T-cell (primary cell): ENCODE measurements around the gene NDUFB6. TPM values are rescaled to one million over a fixed set of nuclear protein-coding genes. Genes with fewer than 3 reads are reported as not detected.
A peak's percentile ranks its signal among the peaks of the same experiment; 100 is the strongest.

Source experiments
- ATAC-seq, 4 experiments: fragments of 200-7000 bp in 3 of 4; fragments of 150-1000 bp in 1 of 4; cut with Tn5 transposase; replicated peaks in 1 of 4; 1 replicate in 3 of 4; 2 replicates in 1 of 4; pipeline ENCODE4 v1.10.0; 2021; ENCODE audit warnings: moderate library complexity in 3 of 4, mild to moderate bottlenecking in 2 of 4, moderate number of reproducible peaks in 1 of 4
- CTCF ChIA-PET, 2 donors: fragments of 300-600 bp; sonication (Branson Sonifier 250); formaldehyde crosslinking; loops; one replicate each; lab custom pipeline; 2022; ENCODE audit warnings: antibody characterized with exemption in 2 of 2; lab: Charles Lee
- POLR2A ChIA-PET, 2 donors: fragments of 300-600 bp; sonication (Branson Sonifier 250); formaldehyde crosslinking; loops; one replicate each; lab custom pipeline; 2022; ENCODE audit warnings: antibody characterized with exemption in 2 of 2; lab: Charles Lee
- DNase-seq, 35 experiments: peaks; one replicate each; pipeline versions ENCODE4 v3.0.0 to v3.0.0-alpha.2; 2013 to 2023
- H3K27ac ChIP-seq: one replicate; pipeline ENCODE4 v1.5.1; 2013; ENCODE audit warnings: low read length
- H3K27me3 ChIP-seq, 2 experiments: replicated peaks in 1 of 2; 1 replicate in 1 of 2; 2 replicates in 1 of 2; pipeline versions ENCODE4 v1.6.1 to v1.7.0; 2013; ENCODE audit warnings: low read length in 1 of 2, mixed read lengths in 1 of 2; ENCODE audit not compliant: control insufficient read depth in 2 of 2, insufficient read depth in 2 of 2; ENCODE audit errors: extremely low read depth in 1 of 2
- H3K36me3 ChIP-seq, 2 donors: 1 replicate in 1 of 2; 2 replicates in 1 of 2; pipeline versions ENCODE4 v1.6.1 to v1.7.0; 2013; ENCODE audit warnings: low read length in 1 of 2; ENCODE audit not compliant: control insufficient read depth in 2 of 2, insufficient read depth in 1 of 2; ENCODE audit errors: extremely low read depth in 1 of 2
- H3K4me1 ChIP-seq, 2 experiments: 1 replicate in 1 of 2; 2 replicates in 1 of 2; pipeline versions ENCODE4 v1.6.1 to v1.7.0; 2013; ENCODE audit warnings: low read length in 2 of 2, mixed read lengths in 1 of 2; ENCODE audit not compliant: insufficient read depth in 2 of 2, control insufficient read depth in 1 of 2; ENCODE audit errors: extremely low read depth in 1 of 2
- H3K4me3 ChIP-seq, 2 donors: 1 replicate in 1 of 2; 2 replicates in 1 of 2; pipeline versions ENCODE4 v1.5.1 to v1.7.0; 2013; ENCODE audit warnings: mild to moderate bottlenecking in 2 of 2, low read length in 1 of 2, moderate library complexity in 1 of 2; ENCODE audit not compliant: control insufficient read depth in 1 of 2; ENCODE audit errors: extremely low read depth in 1 of 2
- H3K9me3 ChIP-seq: 2 replicates; pipeline ENCODE4 v1.7.0; 2013
- H3K27ac Mint-ChIP-seq, 2 donors: one replicate each; pipeline ENCODE4 v1.8.0; 2020 to 2021; ENCODE audit warnings: mild to moderate bottlenecking in 2 of 2, mixed read lengths in 2 of 2
- H3K27me3 Mint-ChIP-seq, 2 donors: one replicate each; pipeline ENCODE4 v1.8.0; 2021 to 2022; ENCODE audit warnings: mixed read lengths in 2 of 2
- H3K36me3 Mint-ChIP-seq: one replicate; pipeline ENCODE4 v1.8.0; 2021; ENCODE audit warnings: mixed read lengths
- H3K4me1 Mint-ChIP-seq, 3 donors: one replicate each; pipeline ENCODE4 v1.8.0; 2020 to 2022; ENCODE audit warnings: mixed read lengths in 3 of 3, mild to moderate bottlenecking in 1 of 3
- H3K4me3 Mint-ChIP-seq, 3 donors: one replicate each; pipeline ENCODE4 v1.8.0; 2020 to 2022; ENCODE audit warnings: mild to moderate bottlenecking in 3 of 3, mixed read lengths in 3 of 3, moderate library complexity in 3 of 3
- H3K9me3 Mint-ChIP-seq, 3 donors: one replicate each; pipeline ENCODE4 v1.8.0; 2020 to 2022; ENCODE audit warnings: mixed read lengths in 3 of 3
- WGBS: methylation state at CpG from one replicate; pipeline ENCODE4 v1.1.5; 2013; ENCODE audit warnings: missing lambda C conversion rate; ENCODE audit not compliant: insufficient coverage; 5-methylcytosine and 5-hydroxymethylcytosine counted together
- total RNA-seq, 35 experiments: library from RNA in 6 of 35; stranded (reverse) in 6 of 35; fragments of 120-200 nt in 1 of 35; gene quantifications; one replicate each; pipeline versions ENCODE4 v1.2.1 to v1.2.4 and lab custom pipeline; 2013 to 2026

Gene NDUFB6
- total RNA-seq, 5 donors from 2014 or later (not counting 1 experiment from before 2014, with no cell fraction given), result 14.8 to 21.9 (median 18.3) TPM

GRCh38 chr9:32543047-32543446 is 29.9 kb downstream of the NDUFB6 start:
- Histone ChIP-seq H3K27me3 (no peaks in the 10 kb centered on the region), H3K9me3 (no peaks in the 10 kb centered on the region), H3K4me3 (no peak overlapping the region), H3K36me3 (peaks cover 7 to 25% of the 10 kb centered on the region in 2 donors), H3K27ac (no peak overlapping the region), H3K4me1 (no peaks in the 10 kb centered on the region)
- no peaks in the 10 kb centered on the region for H3K27me3 Mint-ChIP-seq
- DNase-seq (no peak), ATAC-seq (no peak)
- CTCF ChIA-PET, result interaction anchor here (0.7 to 1.0 kb wide), 2 partner anchors 17 to 164 kb away, joined by 3 to 5 read pairs; partner anchors contain the start of gene RIGI (in 1 of the 2)
- H3K4me3 Mint-ChIP-seq, result no peak overlapping the region
- peaks cover 18 to 27% (median 23%) of the 10 kb centered on the region in 3 donors for H3K4me1 Mint-ChIP-seq
- 100% methylated on average over 2 of the region's 4 CpGs for WGBS
- POLR2A ChIA-PET, result no interaction called here
- no peaks in the 10 kb centered on the region for H3K9me3 Mint-ChIP-seq
- peaks cover 33% of the 10 kb centered on the region for H3K36me3 Mint-ChIP-seq
- H3K27ac Mint-ChIP-seq, result no peak overlapping the region

- Mint-ChIP-seq H3K9me3 (no peaks in the 10 kb centered on the region), H3K27me3 (no peaks in the 10 kb centered on the region), H3K36me3 (peaks cover 21% of the 10 kb centered on the region), H3K4me1 (peaks cover 0 to 2% (median under 1%) of the 10 kb centered on the region in 3 donors), H3K4me3 (no peak overlapping the region), H3K27ac (no peak overlapping the region)
- POLR2A ChIA-PET, result no interaction called here
- 93% methylated on average over 3 of the region's 4 CpGs for WGBS
- CTCF ChIA-PET, result interaction anchor here in 1 of 2 donors (1.6 kb wide), 1 partner anchor 38 kb away, joined by 6 read pairs; no protein-coding TSS in a partner anchor
- Histone ChIP-seq H3K27me3 (no peaks in the 10 kb centered on the region), H3K36me3 (no peaks in the 10 kb centered on the region), H3K27ac (no peak overlapping the region), H3K9me3 (no peaks in the 10 kb centered on the region), H3K4me3 (no peak overlapping the region), H3K4me1 (no peaks in the 10 kb centered on the region)
- DNase-seq, result no peak
- no peak for ATAC-seq
Measured at GRCh38 chr9:32533816-32534215, 39.1 kb downstream of the NDUFB6 start.

GRCh38 chr9:32533336-32533735 is 39.6 kb downstream of the NDUFB6 start:
- Mint-ChIP-seq H3K4me1 (peaks cover 0 to 3% (median 2%) of the 10 kb centered on the region in 3 donors), H3K36me3 (peaks cover 21% of the 10 kb centered on the region), H3K4me3 (no peak overlapping the region), H3K9me3 (no peaks in the 10 kb centered on the region), H3K27me3 (no peaks in the 10 kb centered on the region), H3K27ac (no peak overlapping the region)
- DNase-seq, result no peak
- H3K27me3 ChIP-seq, result no peaks in the 10 kb centered on the region
- ATAC-seq, result no peak
- ChIA-PET CTCF (interaction anchor here in 1 of 2 donors (1.6 kb wide), 1 partner anchor 39 kb away, joined by 6 read pairs; no protein-coding TSS in a partner anchor), POLR2A (no interaction called here)
- H3K27ac ChIP-seq, result no peak overlapping the region
- H3K4me3 ChIP-seq, result no peak overlapping the region
- H3K4me1 ChIP-seq, result no peaks in the 10 kb centered on the region
- no peaks in the 10 kb centered on the region for H3K9me3 ChIP-seq
- no peaks in the 10 kb centered on the region for H3K36me3 ChIP-seq
- WGBS, result 100% methylated on average over 1 of the region's 6 CpGs

- peak overlapping the region; percentile 77 to 85 for H3K4me3 ChIP-seq
- no peaks in the 10 kb centered on the region for H3K9me3 ChIP-seq
- DNase-seq, result no peak
- no peaks in the 10 kb centered on the region for H3K9me3 Mint-ChIP-seq
- H3K4me1 Mint-ChIP-seq, result peaks cover 45 to 59% (median 52%) of the 10 kb centered on the region in 3 donors
- ATAC-seq, result no peak
- POLR2A ChIA-PET, result interaction anchor here (1.1 to 2.0 kb wide), 4 partner anchors 20 to 45 kb away, joined by 3 to 11 read pairs (median 5); no protein-coding TSS in a partner anchor
- H3K4me1 ChIP-seq, result peaks cover 16 to 17% of the 10 kb centered on the region in 2 experiments
- WGBS, result no CpG with 5 or more reads among the region's 2 CpGs
- peaks cover 0 to 2% of the 10 kb centered on the region in 2 donors for H3K36me3 ChIP-seq
- CTCF ChIA-PET, result interaction anchor here (0.6 to 3.2 kb wide), 24 partner anchors 13 to 1932 kb away, joined by 3 to 60 read pairs (median 5); partner anchors contain the start of genes ACO1 (in 1 of the 2), FAM219A (in 1 of the 2), NDUFB6 (in 1 of the 2) and SMIM27 (in 1 of the 2)
- peaks cover 31% of the 10 kb centered on the region for H3K36me3 Mint-ChIP-seq
- no peaks in the 10 kb centered on the region for H3K27me3 Mint-ChIP-seq
- peak overlapping the region; percentile 97 to 99 for H3K27ac Mint-ChIP-seq
- peak overlapping the region; percentile 74 for H3K27ac ChIP-seq
- peak overlapping the region; percentile 87 to 98 (median 92) for H3K4me3 Mint-ChIP-seq
- H3K27me3 ChIP-seq, result no peaks in the 10 kb centered on the region
Measured at GRCh38 chr9:32526707-32527048, 46.3 kb downstream of the NDUFB6 start.

GRCh38 chr9:32526041-32526706 is 46.8 kb downstream of the NDUFB6 start, which contains the start of gene RIGI:
TSS of gene RIGI (minus strand) at chr9:32526196. CDS start at chr9:32526166, 30 bp downstream.
- Mint-ChIP-seq H3K27ac (peak within 1 kb of the TSS; percentile 97 to 99), H3K4me1 (peaks cover 49 to 64% (median 57%) of the 10 kb centered on the region in 3 donors), H3K27me3 (no peaks in the 10 kb centered on the region), H3K9me3 (no peaks in the 10 kb centered on the region), H3K4me3 (peak within 1 kb of the TSS; percentile 87 to 98 (median 92)), H3K36me3 (peaks cover 35% of the 10 kb centered on the region)
- 0% methylated on average over 30 of the region's 37 CpGs for WGBS
- Histone ChIP-seq H3K4me3 (peak within 1 kb of the TSS; percentile 77 to 85), H3K27ac (peak within 1 kb of the TSS; percentile 74), H3K27me3 (no peaks in the 10 kb centered on the region), H3K9me3 (no peaks in the 10 kb centered on the region), H3K36me3 (peaks cover 0 to 2% of the 10 kb centered on the region in 2 donors), H3K4me1 (peaks cover 16 to 17% of the 10 kb centered on the region in 2 experiments)
- POLR2A ChIA-PET, result interaction anchor here (0.5 to 2.0 kb wide), 10 partner anchors 14 to 1692 kb away, joined by 3 to 11 read pairs (median 4); no protein-coding TSS in a partner anchor
- DNase-seq (peak; percentile 40 to 92 (median 76)), ATAC-seq (peak; percentile 78 to 84 (median 83))
- CTCF ChIA-PET, result interaction anchor here (0.6 to 3.2 kb wide), 25 partner anchors 14 to 1932 kb away, joined by 3 to 60 read pairs (median 5); partner anchors contain the start of genes ACO1 (in 1 of the 2), FAM219A (in 1 of the 2), NDUFB6 (in 1 of the 2) and SMIM27 (in 1 of the 2)

GRCh38 chr9:32525709-32526030 is 47.3 kb downstream of the NDUFB6 start:
- Mint-ChIP-seq H3K9me3 (no peaks in the 10 kb centered on the region), H3K36me3 (peaks cover 31% of the 10 kb centered on the region), H3K27me3 (no peaks in the 10 kb centered on the region), H3K27ac (peak overlapping the region; percentile 97 to 99), H3K4me3 (peak overlapping the region; percentile 87 to 98 (median 92)), H3K4me1 (peaks cover 49 to 66% (median 57%) of the 10 kb centered on the region in 3 donors)
- Histone ChIP-seq H3K4me1 (peaks cover 16 to 19% of the 10 kb centered on the region in 2 experiments), H3K4me3 (peak overlapping the region; percentile 77 to 85), H3K27ac (peak overlapping the region; percentile 74), H3K27me3 (no peaks in the 10 kb centered on the region), H3K36me3 (peaks cover 0 to 2% of the 10 kb centered on the region in 2 donors), H3K9me3 (no peaks in the 10 kb centered on the region)
- peak in 1 of 35 experiments; percentile 8 for DNase-seq
- CTCF ChIA-PET, result interaction anchor here (0.8 to 3.2 kb wide), 17 partner anchors 19 to 147 kb away, joined by 3 to 60 read pairs (median 5); partner anchors contain the start of genes ACO1 (in 1 of the 2), SMIM27 (in 1 of the 2) and TOPORS (in 1 of the 2)
- WGBS, result 0% methylated on average over 3 of the region's 4 CpGs
- POLR2A ChIA-PET, result interaction anchor here (0.5 to 2.0 kb wide), 10 partner anchors 15 to 1692 kb away, joined by 3 to 11 read pairs (median 4); no protein-coding TSS in a partner anchor
- peak in 1 of 4 experiments; percentile 27 for ATAC-seq
